Progenitor cell of endocrine pancreas (in vitro differentiated cells): ENCODE results near the gene ONECUT2. TPM values are rescaled to one million over a fixed set of nuclear protein-coding genes. Genes with fewer than 3 reads are reported as not detected.

Experiments
- DNase-seq: peaks from one replicate; pipeline ENCODE4 v3.0.0; 2021; ENCODE audit warnings: low spot score; ENCODE audit not compliant: unreplicated experiment
- H3K27ac Mint-ChIP-seq: 2 replicates; pipeline ENCODE4 v1.8.0; 2021; ENCODE audit warnings: mild to moderate bottlenecking, moderate library complexity, mixed read lengths
- H3K27me3 Mint-ChIP-seq: 2 replicates; pipeline ENCODE4 v1.8.0; 2021; ENCODE audit warnings: mixed read lengths
- H3K36me3 Mint-ChIP-seq: 2 replicates; pipeline ENCODE4 v1.8.0; 2022; ENCODE audit warnings: mixed read lengths; ENCODE audit not compliant: insufficient read depth
- H3K4me1 Mint-ChIP-seq: 2 replicates; pipeline ENCODE4 v1.8.0; 2021; ENCODE audit warnings: low read depth, mixed read lengths
- H3K4me3 Mint-ChIP-seq: 2 replicates; pipeline ENCODE4 v1.8.0; 2021; ENCODE audit warnings: low read depth, mild to moderate bottlenecking, moderate library complexity, mixed read lengths
- H3K9me3 Mint-ChIP-seq: 2 replicates; pipeline ENCODE4 v1.8.0; 2021; ENCODE audit warnings: low read depth, mixed read lengths
- total RNA-seq: library from RNA; stranded (reverse); gene quantifications from 2 replicates; pipeline ENCODE4 v1.2.1, GENCODE V29; 2021
- TF ChIP-seq, protein P1 (sequence below): fragments of 200-600 bp; sonication (generic); IDR thresholded peaks from one replicate; pipeline ENCODE4 v1.5.0; 2021; ENCODE audit warnings: antibody characterized with exemption, mild to moderate bottlenecking; ENCODE audit not compliant: unreplicated experiment

Gene ONECUT2
- total RNA-seq, 1 donor from 2014 or later = 92.2 TPM

DNA sequence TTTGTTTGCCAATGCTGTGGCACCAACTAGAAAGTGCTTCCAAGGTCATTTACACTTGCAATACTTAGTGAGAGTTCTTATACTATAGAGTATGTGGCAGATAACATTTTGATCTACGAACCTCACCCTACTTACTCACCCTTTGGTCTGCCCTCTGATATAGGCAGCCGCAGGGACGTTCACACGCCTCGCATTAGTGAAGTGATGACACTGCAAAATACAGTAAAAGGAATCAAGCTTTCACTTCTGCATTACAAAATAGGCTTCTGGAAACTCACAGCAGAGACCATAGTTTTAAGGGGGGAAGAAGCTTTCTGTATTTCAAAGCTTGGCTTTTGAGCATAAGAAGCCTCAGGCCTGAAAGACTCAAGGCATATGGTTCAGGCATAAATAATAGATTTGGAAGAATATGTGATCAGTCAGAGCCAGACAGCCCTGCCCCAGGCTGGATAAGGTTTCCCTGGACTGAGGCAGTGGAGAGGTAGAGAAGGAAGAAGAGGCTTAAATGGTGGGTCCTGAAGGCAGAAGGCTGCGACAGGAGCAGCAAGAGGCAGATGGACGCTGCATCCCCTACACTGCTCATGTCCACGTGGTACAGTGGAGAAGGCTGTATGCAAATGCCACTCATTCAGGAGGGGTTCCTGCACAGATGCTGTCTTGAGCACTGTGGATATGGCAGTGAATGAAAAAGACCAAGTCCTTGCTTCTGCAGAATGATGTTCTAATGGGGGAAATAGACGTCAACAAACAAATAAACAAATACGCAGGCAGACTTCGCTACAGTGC lies 88.2 kb downstream of the ONECUT2 start:
- DNase-seq = no peak
- Mint-ChIP-seq H3K4me3 (no peak overlapping the region), H3K27me3 (no peaks in the 10 kb centered on the region), H3K9me3 (no peaks in the 10 kb centered on the region), H3K27ac (no peak overlapping the region), H3K4me1 (peaks cover 9% of the 10 kb centered on the region), H3K36me3 (peaks cover 2% of the 10 kb centered on the region)
- TF ChIP-seq, protein P1, sequence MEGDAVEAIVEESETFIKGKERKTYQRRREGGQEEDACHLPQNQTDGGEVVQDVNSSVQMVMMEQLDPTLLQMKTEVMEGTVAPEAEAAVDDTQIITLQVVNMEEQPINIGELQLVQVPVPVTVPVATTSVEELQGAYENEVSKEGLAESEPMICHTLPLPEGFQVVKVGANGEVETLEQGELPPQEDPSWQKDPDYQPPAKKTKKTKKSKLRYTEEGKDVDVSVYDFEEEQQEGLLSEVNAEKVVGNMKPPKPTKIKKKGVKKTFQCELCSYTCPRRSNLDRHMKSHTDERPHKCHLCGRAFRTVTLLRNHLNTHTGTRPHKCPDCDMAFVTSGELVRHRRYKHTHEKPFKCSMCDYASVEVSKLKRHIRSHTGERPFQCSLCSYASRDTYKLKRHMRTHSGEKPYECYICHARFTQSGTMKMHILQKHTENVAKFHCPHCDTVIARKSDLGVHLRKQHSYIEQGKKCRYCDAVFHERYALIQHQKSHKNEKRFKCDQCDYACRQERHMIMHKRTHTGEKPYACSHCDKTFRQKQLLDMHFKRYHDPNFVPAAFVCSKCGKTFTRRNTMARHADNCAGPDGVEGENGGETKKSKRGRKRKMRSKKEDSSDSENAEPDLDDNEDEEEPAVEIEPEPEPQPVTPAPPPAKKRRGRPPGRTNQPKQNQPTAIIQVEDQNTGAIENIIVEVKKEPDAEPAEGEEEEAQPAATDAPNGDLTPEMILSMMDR = no peak

DNA sequence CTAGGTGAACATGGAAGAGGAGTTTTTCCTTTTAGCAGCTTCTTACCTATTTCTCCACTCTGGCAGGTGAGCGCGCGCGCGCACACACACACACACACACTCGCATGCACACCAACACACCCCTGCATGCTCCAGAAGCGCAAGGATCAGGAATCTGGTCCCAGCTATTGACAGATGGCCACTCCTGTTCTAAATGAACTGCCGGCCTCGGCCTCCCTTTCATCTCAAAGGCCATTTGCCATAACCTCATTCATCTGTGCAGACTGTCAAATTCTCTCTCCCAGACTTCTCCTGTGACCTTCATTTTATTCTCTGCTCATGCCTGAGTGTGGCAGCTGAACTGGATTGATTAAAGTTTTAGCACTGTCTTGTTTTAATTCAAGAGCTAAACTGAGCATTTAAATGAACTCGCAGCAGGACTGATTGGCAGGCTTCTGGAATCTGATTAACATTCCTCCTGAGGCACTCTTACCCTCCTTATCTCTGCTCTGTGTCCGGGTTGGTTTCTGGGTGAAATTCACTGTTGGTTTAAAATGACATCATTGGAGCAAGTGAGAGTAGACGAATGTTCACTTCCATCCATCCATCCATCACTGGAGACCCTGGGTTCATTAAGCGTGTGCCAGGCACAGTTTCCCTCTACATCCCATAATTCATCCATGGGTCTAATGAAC lies 92.5 kb downstream of the ONECUT2 start:
- Mint-ChIP-seq H3K9me3 (no peaks in the 10 kb centered on the region), H3K4me1 (peaks cover 10% of the 10 kb centered on the region), H3K36me3 (peaks cover 2% of the 10 kb centered on the region), H3K27me3 (peaks cover under 1% of the 10 kb centered on the region), H3K4me3 (no peak overlapping the region), H3K27ac (peak overlapping the region; percentile 79)
- TF ChIP-seq, protein P1 = no peak
- DNase-seq = no peak

- no peak for DNase-seq
- Mint-ChIP-seq H3K9me3 (no peaks in the 10 kb centered on the region), H3K36me3 (peaks cover 2% of the 10 kb centered on the region), H3K4me3 (no peak overlapping the region), H3K4me1 (peaks cover 25% of the 10 kb centered on the region), H3K27me3 (peaks cover 2% of the 10 kb centered on the region), H3K27ac (no peak overlapping the region)
- TF ChIP-seq, protein P1 = no peak
Observed at GRCh38 chr18:57529151-57529550, 94.0 kb downstream of the ONECUT2 start.

DNA sequence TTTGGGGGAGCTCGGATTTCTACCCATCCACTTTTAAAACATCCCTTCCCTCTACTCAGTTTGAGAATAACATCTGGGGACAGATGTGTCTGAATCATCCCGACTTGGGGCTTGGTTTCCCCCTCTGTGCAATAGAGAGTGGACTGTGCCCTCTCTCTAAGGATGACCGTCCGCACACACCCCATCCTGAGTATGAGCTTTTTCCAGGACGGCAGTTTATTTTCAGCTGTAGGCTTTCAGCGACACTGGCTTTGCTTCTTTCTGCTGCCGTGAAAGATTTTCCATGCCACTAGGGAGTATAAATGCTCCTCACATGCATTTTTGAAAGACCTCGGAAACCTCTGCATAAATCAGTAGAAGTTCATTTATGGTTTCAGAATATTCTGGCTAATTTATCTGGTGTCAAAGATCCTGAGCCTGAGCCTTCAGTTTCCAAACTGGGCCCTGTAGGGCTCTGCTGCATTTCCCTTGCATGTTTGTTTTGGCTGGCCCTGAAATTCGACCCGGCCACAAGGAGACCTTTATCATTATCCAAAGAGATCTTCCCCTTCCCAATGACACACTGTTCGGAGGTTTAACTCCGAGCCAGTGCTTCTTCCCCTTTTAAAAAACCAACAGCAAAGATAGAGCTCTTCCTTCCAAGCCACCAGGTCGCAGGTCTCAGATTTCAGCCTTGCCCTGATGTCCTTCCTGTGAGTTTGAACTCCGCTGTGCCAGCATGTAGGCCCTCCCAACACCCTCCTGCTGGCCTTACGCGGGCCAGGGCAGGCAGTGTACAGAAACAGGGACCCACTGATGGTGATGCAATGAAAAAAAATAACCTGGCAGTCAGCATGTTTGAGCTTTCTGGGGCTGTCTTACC lies 98.1 kb downstream of the ONECUT2 start:
- DNase-seq = no peak
- Mint-ChIP-seq H3K4me1 (peaks cover 28% of the 10 kb centered on the region), H3K27me3 (peaks cover 12% of the 10 kb centered on the region), H3K9me3 (no peaks in the 10 kb centered on the region), H3K27ac (peak overlapping the region; percentile 78), H3K4me3 (no peak overlapping the region), H3K36me3 (no peaks in the 10 kb centered on the region)
- TF ChIP-seq, protein P1 = no peak

GRCh38 chr18:57533868-57534510 lies 98.8 kb downstream of the ONECUT2 start:
- no peak for DNase-seq
- H3K27me3 Mint-ChIP-seq = peaks cover 12% of the 10 kb centered on the region
- no peaks in the 10 kb centered on the region for H3K36me3 Mint-ChIP-seq
- TF ChIP-seq, protein P1 = no peak
- no peak overlapping the region for H3K4me3 Mint-ChIP-seq
- peak overlapping the region; percentile 54 for H3K27ac Mint-ChIP-seq
- peaks cover 29% of the 10 kb centered on the region for H3K4me1 Mint-ChIP-seq
- H3K9me3 Mint-ChIP-seq = no peaks in the 10 kb centered on the region
